GM12873 (cell line): ENCODE results near the gene ASAH2.

Experiments
- CTCF ChIP-seq: IDR thresholded peaks from 2 replicates; pipeline ENCODE4 v1.5.1; 2012; ENCODE audit warnings: low read depth, mild to moderate bottlenecking, moderate library complexity, low read length, control low read depth; ENCODE audit not compliant: insufficient read depth; ENCODE audit errors: missing control alignments

Gene ASAH2

GRCh38 chr10:50275650-50276235, 24.4 kb upstream of the ASAH2 start:
- TF ChIP-seq CTCF = peak; percentile 79

GRCh38 chr10:50272531-50272930, 21.2 kb upstream of the ASAH2 start:
- TF ChIP-seq CTCF = no peak

GRCh38 chr10:50271564-50272250, 20.4 kb upstream of the ASAH2 start:
- TF ChIP-seq CTCF = no peak

- no peak for TF ChIP-seq CTCF
These were observed 9.5 kb upstream of the ASAH2 start for GRCh38 chr10:50260791-50261281.

GRCh38 chr10:50254479-50254878, 3.2 kb upstream of the ASAH2 start:
- no peak for TF ChIP-seq CTCF

- TF ChIP-seq CTCF = no peak
These were observed 1.0 kb downstream of the ASAH2 start for GRCh38 chr10:50250096-50250854.

GRCh38 chr10:50248598-50248997, 2.7 kb downstream of the ASAH2 start:
- no peak for TF ChIP-seq CTCF
